Small intestine (tissue), 7 donors: ENCODE results near the gene CGB1. TPM values are rescaled to one million over a fixed set of nuclear protein-coding genes. Genes with fewer than 3 reads are reported as not detected.
A peak's percentile ranks its signal among the peaks of the same experiment; 100 is the strongest.

Experiments
- DNase-seq, 2 donors: peaks; one replicate each; pipeline versions ENCODE4 v3.0.0 to v3.0.0-alpha.2; 2013
- FAIRE-seq: peaks from 2 replicates; lab custom pipeline; 2012; peaks lifted over from hg19 to GRCh38; lab: Jason Lieb, UNC
- H3K27ac ChIP-seq, 3 donors: one replicate each; pipeline ENCODE4 v1.5.1; 2013; ENCODE audit warnings: low read length in 2 of 3, mild to moderate bottlenecking in 2 of 3, control low read depth in 1 of 3, inconsistent platforms in 1 of 3, low read depth in 1 of 3, moderate library complexity in 1 of 3
- H3K27me3 ChIP-seq, 3 donors: one replicate each; pipeline ENCODE4 v1.6.1; 2013; ENCODE audit warnings: low read length in 3 of 3, inconsistent platforms in 1 of 3; ENCODE audit not compliant: control insufficient read depth in 3 of 3, insufficient read depth in 3 of 3
- H3K36me3 ChIP-seq, 3 donors: one replicate each; pipeline ENCODE4 v1.6.1; 2013; ENCODE audit warnings: low read length in 3 of 3, inconsistent platforms in 1 of 3, low read depth in 1 of 3, mild to moderate bottlenecking in 1 of 3, moderate library complexity in 1 of 3; ENCODE audit not compliant: control insufficient read depth in 3 of 3, insufficient read depth in 2 of 3
- H3K4me1 ChIP-seq, 3 donors: one replicate each; pipeline ENCODE4 v1.6.1; 2013; ENCODE audit warnings: low read length in 2 of 3, inconsistent platforms in 1 of 3, low read depth in 1 of 3, mild to moderate bottlenecking in 1 of 3, moderate library complexity in 1 of 3; ENCODE audit not compliant: control insufficient read depth in 3 of 3, insufficient read depth in 2 of 3
- H3K4me3 ChIP-seq, 3 donors: one replicate each; pipeline ENCODE4 v1.5.1; 2013; ENCODE audit warnings: low read length in 3 of 3, control low read depth in 1 of 3, inconsistent platforms in 1 of 3, low read depth in 1 of 3, mild to moderate bottlenecking in 1 of 3, moderate library complexity in 1 of 3
- H3K9me3 ChIP-seq, 2 donors: one replicate each; pipeline ENCODE4 v1.6.1; 2013; ENCODE audit warnings: low read depth in 1 of 2, low read length in 1 of 2; ENCODE audit not compliant: control insufficient read depth in 2 of 2, insufficient read depth in 1 of 2
- WGBS, 3 donors: extraction: QIAGEN DNeasy Blood & Tissue Kit; methylation state at CpG; one replicate each; pipeline ENCODE4 v1.1.7; 2013; 5-methylcytosine and 5-hydroxymethylcytosine counted together
- polyA plus RNA-seq, 4 donors: library from polyadenylated mRNA; stranded (reverse) in 3 of 4; unstranded in 1 of 4; fragments of 200-250 nt in 3 of 4; fragments of 120-200 nt in 1 of 4; gene quantifications; one replicate each; pipeline versions ENCODE4 v1.2.1 to v1.2.3, GENCODE V29; 2013
- donor health status: healthy with polysubstance abuse.
- donor health status: control.
- donor health status: control.
- donor health status: Bipolar disorder and iron deficiency.
- donor health status: healthy.

The CGB1 gene
- polyA plus RNA-seq, 4 donors = not detected

DNA sequence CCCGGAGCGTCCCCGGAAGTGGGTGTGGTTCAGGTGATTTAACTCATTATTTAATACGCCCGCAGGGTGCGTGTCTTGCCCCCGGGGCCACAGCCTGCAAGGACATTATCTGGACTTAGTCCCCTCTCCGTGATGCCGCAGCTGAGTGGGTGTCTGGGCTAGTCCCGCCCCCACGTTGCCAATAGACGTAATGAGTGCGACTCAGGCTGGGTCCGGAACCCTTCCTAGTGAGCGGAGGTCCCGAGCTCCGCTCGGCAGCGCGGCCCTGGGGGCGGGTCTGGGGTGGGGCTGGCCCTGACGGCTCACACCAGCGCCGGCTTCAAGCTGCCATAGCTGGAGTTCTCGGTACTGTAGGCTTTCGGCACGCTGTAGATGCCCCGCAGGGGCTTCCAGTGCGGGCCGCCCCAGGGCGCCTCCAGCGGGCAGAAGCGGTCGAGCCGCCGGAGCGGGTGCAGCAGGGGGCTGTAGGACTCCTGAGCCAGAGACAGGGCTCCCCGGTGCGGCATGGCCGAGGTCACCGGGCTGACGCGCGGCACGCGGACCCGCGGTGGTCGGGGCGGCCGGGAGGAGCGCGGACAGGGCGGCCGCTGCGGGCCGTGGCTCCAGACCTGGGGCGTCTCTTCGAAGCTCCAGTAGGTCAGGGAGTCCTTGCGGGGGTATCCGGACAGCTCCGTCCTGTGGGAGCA lies 18.9 kb downstream of the CGB1 start:
- no peaks in the 10 kb centered on the region for H3K9me3 ChIP-seq
- H3K4me1 ChIP-seq = peaks cover 0 to 11% (median 4%) of the 10 kb centered on the region in 3 donors
- H3K27me3 ChIP-seq = peaks cover 0 to 39% (median 0%) of the 10 kb centered on the region in 3 donors
- 0 to 1% (median 0%) methylated on average over 50 to 62 of the region's 62 CpGs for WGBS, 3 donors
- H3K4me3 ChIP-seq = peak overlapping the region; percentile 22 to 55 (median 39)
- H3K27ac ChIP-seq = peak overlapping the region in 1 of 3 donors; percentile 27
- peaks cover 0 to 37% (median 5%) of the 10 kb centered on the region in 3 donors for H3K36me3 ChIP-seq
- peak; percentile 77 to 80 for DNase-seq
- FAIRE-seq = no peak

DNA sequence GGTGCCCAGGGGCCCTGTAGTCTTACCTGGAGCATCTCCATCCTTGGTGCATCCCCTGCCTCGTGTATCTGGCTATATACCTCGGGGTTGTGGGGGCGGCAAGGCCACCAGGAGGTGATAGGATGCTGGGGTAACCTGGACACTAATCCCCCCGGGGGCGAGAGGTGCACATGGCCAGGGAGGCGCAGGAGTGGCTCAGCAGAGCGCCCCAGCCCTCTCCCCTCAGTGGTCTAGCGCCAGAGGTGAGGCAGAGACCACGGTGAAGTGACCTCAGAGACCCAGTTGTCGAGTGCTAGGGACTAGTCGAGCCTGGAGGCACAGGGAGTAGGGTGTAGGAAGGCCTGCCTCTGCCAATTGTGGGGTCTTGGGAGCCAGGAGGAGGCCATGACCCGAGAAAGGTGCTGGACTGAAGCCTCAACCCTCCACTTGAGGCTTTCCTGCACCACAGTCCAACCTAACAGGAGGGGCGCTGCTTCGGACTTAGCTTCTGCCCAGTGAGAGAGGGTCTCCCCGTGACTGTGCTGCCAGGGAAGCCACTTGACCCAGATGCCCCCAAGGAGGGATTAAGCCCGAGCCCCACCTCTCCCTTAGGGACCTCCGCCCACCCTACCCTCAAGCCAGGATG lies 19.5 kb downstream of the CGB1 start, which contains the start of gene LHB:
Gene LHB, minus strand, starts transcription at position 51 of the 625 bp plus-strand sequence. Its CDS starts 10 bp downstream, at position 41.
- no peaks in the 10 kb centered on the region for H3K9me3 ChIP-seq
- peaks cover 0 to 38% (median 0%) of the 10 kb centered on the region in 3 donors for H3K27me3 ChIP-seq
- peak within 1 kb of the TSS in 2 of 3 donors; percentile 16 to 27 for H3K27ac ChIP-seq
- 60 to 72% (median 65%) methylated on average over 17 of the region's 17 CpGs for WGBS, 3 donors
- DNase-seq (no peak), FAIRE-seq (no peak)
- H3K4me3 ChIP-seq = peak within 1 kb of the TSS; percentile 22 to 55 (median 39)
- H3K4me1 ChIP-seq = peaks cover 0 to 11% (median 4%) of the 10 kb centered on the region in 3 donors
- peaks cover 0 to 43% (median 5%) of the 10 kb centered on the region in 3 donors for H3K36me3 ChIP-seq

DNA sequence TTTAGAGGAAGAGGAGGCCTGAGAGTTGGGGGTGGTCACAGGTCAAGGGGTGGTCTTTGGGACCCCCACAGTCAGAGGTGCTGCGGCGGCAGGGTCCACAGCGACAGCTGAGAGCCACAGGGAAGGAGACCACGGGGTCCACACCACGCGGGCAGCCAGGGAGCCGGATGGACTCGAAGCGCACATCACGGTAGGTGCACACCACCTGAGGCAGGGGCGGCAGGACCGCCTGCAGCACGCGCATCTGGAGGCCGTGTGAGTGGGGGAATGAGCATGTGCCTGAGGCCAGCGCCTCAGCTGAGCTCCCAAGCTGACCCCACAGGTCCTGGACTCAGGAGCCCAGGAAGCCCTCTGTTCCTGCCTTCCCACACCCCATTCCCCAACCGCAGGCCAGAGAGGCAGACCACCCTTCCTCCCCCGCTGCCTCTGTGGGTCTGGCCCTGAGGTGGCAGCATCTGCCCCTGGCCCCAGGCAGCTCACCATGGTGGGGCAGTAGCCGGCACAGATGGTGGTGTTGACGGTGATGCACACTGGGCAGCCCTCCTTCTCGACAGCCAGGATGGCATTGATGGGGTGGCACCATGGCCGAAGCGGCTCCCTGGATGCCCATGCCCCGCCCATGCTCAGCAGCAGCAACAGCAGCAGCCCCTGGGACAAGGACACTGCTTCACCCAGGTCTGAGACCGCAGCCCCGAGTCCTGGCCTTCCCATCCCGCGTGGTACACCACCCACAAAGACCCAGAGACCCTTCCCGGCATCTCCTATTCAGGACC lies 20.4 kb downstream of the CGB1 start:
- WGBS, 3 donors = 92 to 95% (median 94%) methylated on average over 21 to 26 of the region's 29 CpGs

DNA sequence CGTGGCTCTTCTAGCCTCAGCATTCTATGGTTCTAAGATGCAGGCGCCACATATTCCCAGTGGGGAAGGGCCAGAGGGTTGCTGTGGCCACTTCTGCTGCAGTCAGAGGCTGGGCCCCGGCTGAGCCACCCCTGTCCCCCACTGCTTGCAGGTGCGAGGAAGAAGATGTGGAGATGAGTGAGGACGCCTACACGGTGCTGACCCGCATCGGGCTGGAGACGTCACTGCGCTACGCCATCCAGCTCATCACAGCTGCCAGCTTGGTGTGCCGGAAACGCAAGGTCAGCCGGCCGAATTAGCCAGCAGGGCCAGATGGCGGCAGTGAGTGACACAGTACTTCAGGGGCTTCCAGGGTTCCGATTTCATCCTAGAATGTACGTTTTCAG lies 21.8 kb downstream of the CGB1 start:
- 93 to 94% (median 93%) methylated on average over 18 of the region's 18 CpGs for WGBS, 3 donors
- DNase-seq (no peak), FAIRE-seq (no peak)
- Histone ChIP-seq H3K27me3 (peaks cover 0 to 15% (median 0%) of the 10 kb centered on the region in 3 donors), H3K4me1 (peaks cover 0 to 11% (median 4%) of the 10 kb centered on the region in 3 donors), H3K9me3 (no peaks in the 10 kb centered on the region), H3K4me3 (no peak overlapping the region), H3K27ac (no peak overlapping the region), H3K36me3 (peaks cover 5 to 65% (median 7%) of the 10 kb centered on the region in 3 donors)

More for the DNA sequence above, 20.4 kb downstream of the CGB1 start:
- Histone ChIP-seq H3K36me3 (peaks cover 0 to 52% (median 5%) of the 10 kb centered on the region in 3 donors), H3K4me1 (peaks cover 0 to 11% (median 4%) of the 10 kb centered on the region in 3 donors), H3K9me3 (no peaks in the 10 kb centered on the region), H3K4me3 (no peak overlapping the region), H3K27ac (no peak overlapping the region), H3K27me3 (peaks cover 0 to 29% (median 0%) of the 10 kb centered on the region in 3 donors)
- FAIRE-seq (no peak), DNase-seq (no peak)

DNA sequence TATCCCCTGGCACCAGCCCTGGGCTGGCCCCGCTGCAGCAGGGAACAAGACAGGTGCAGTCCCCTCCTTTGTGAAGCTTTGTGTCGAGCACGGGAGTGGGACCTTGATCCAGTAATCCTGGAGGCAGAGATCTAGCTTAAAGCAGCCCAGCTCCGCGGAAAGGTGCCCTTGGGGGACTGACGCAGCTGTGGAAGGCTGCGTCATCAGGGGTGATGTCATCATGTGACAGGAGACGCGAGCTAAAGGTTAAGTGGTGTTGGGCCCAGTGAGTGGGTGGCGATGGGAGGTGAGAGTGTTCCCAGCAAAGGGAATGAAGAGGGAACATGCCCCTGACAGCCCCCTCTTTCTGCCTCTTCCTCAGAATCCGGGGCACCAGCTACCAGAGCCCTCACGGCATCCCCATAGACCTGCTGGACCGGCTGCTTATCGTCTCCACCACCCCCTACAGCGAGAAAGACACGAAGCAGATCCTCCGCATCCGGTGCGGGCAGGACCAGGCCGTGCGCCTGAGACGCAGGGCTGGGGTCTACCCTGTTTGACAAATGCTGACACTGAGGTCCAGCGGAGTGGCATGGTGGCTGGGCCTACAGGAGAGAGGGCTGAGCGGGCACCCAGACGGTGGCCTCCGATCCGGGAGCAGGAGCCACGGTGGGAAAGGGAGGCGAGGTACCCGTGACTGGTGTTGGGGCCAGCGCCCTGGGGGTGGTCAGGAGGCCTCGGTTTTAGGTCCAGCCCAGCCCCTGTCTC lies 22.4 kb downstream of the CGB1 start:
- Histone ChIP-seq H3K4me1 (peaks cover 0 to 11% (median 4%) of the 10 kb centered on the region in 3 donors), H3K27me3 (peaks cover 0 to 10% (median 0%) of the 10 kb centered on the region in 3 donors), H3K27ac (no peak overlapping the region), H3K4me3 (no peak overlapping the region), H3K9me3 (no peaks in the 10 kb centered on the region), H3K36me3 (peaks cover 5 to 71% (median 10%) of the 10 kb centered on the region in 3 donors)
- DNase-seq (no peak), FAIRE-seq (no peak)
- 91 to 93% (median 91%) methylated on average over 30 to 32 of the region's 32 CpGs for WGBS, 3 donors

DNA sequence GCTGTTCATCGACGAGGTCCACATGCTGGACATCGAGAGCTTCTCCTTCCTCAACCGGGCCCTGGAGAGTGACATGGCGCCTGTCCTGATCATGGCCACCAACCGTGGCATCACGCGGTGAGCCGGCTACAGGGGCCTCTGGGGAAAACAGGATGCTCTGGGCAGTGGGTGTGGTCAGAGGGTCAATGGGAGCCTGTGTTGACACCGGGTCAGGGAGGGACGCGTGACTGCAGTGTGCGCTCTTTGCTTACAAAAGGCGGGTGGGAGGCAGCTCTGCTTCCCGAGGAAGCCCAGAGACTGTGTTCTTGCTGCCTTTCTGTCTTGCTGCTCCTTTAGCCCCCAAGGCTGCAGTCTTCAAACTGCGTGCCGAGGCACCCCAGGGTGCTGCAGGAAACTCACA lies 25.5 kb downstream of the CGB1 start:
- DNase-seq (no peak), FAIRE-seq (no peak)
- H3K4me1 ChIP-seq = no peaks in the 10 kb centered on the region
- no peaks in the 10 kb centered on the region for H3K27me3 ChIP-seq
- 90 to 93% (median 93%) methylated on average over 15 to 17 of the region's 17 CpGs for WGBS, 3 donors
- H3K36me3 ChIP-seq = peaks cover 5 to 79% (median 15%) of the 10 kb centered on the region in 3 donors
- no peak overlapping the region for H3K27ac ChIP-seq
- H3K9me3 ChIP-seq = no peaks in the 10 kb centered on the region
- H3K4me3 ChIP-seq = no peak overlapping the region

DNA sequence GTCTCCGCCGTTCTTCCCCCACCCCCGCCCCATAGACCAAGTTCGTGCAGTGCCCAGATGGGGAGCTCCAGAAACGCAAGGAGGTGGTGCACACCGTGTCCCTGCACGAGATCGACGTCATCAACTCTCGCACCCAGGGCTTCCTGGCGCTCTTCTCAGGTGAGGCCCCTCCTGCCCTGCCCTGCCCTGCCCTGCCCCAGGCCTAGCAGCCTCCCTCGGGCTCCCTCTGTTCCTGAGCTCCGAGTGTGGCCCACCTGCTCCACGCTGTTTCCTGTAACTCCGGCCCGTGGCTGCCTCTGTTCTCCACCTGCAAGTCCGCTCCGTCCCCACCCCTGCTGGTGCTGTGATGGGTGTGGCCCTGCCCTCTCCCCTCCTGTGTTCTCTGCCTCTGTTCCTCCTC lies 26.2 kb downstream of the CGB1 start:
- no peak overlapping the region for H3K4me3 ChIP-seq
- H3K36me3 ChIP-seq = peaks cover 3 to 78% (median 17%) of the 10 kb centered on the region in 3 donors
- no peaks in the 10 kb centered on the region for H3K9me3 ChIP-seq
- 91 to 93% (median 93%) methylated on average over 18 of the region's 18 CpGs for WGBS, 3 donors
- no peak overlapping the region for H3K27ac ChIP-seq
- no peaks in the 10 kb centered on the region for H3K27me3 ChIP-seq
- no peak for FAIRE-seq
- no peaks in the 10 kb centered on the region for H3K4me1 ChIP-seq
- no peak for DNase-seq
